OCI-LY1 (cell line): ENCODE results near the gene RNF144B.

Experiments
- H2AFZ ChIP-seq: fragments of 200-600 bp; sonication (generic), shearing (Covaris generic); 2 replicates; pipeline ENCODE4 v1.6.0; 2014; ENCODE audit warnings: antibody characterized with exemption, mild to moderate bottlenecking, low read length
- H3F3A ChIP-seq: fragments of 200-600 bp; sonication (generic), shearing (Covaris generic); 2 replicates; pipeline ENCODE4 v1.6.0; 2014; ENCODE audit warnings: mild to moderate bottlenecking, antibody characterized with exemption, low read length, moderate library complexity; ENCODE audit not compliant: insufficient read depth
- H3K27ac ChIP-seq: fragments of 200-600 bp; sonication (generic); 2 replicates; pipeline ENCODE4 v1.5.1; 2014; ENCODE audit warnings: low read length, mixed run types, mild to moderate bottlenecking, low read depth; ENCODE audit not compliant: poor library complexity, severe bottlenecking
- H3K27me3 ChIP-seq: fragments of 200-600 bp; sonication (generic); 2 replicates; pipeline ENCODE4 v1.6.0; 2014; ENCODE audit warnings: antibody characterized with exemption, mild to moderate bottlenecking, low read length, moderate library complexity; ENCODE audit not compliant: insufficient read depth
- H3K36me3 ChIP-seq: fragments of 200-600 bp; sonication (generic); 2 replicates; pipeline ENCODE4 v1.6.1; 2014; ENCODE audit warnings: mild to moderate bottlenecking, antibody characterized with exemption, low read length, moderate library complexity, mixed read lengths; ENCODE audit not compliant: insufficient read depth
- H3K4me1 ChIP-seq: fragments of 200-600 bp; sonication (generic); 2 replicates; pipeline ENCODE4 v1.5.1; 2014; ENCODE audit warnings: mild to moderate bottlenecking, low read length, moderate library complexity; ENCODE audit not compliant: insufficient read depth, severe bottlenecking
- H3K4me2 ChIP-seq: fragments of 200-600 bp; sonication (generic), shearing (Covaris generic); 2 replicates; pipeline ENCODE4 v1.6.1; 2014; ENCODE audit warnings: low read length
- H3K4me3 ChIP-seq: fragments of 200-600 bp; sonication (generic); 2 replicates; pipeline ENCODE4 v1.5.1; 2014; ENCODE audit warnings: low read length, low read depth, mild to moderate bottlenecking, mixed read lengths; ENCODE audit not compliant: poor library complexity, severe bottlenecking
- H3K79me2 ChIP-seq: fragments of 200-600 bp; shearing (Covaris generic); 2 replicates; pipeline ENCODE4 v1.6.1; 2016; ENCODE audit warnings: mixed run types, low read length, mixed read lengths; ENCODE audit not compliant: insufficient read depth
- H3K9ac ChIP-seq: fragments of 200-600 bp; sonication (generic), shearing (Covaris generic); 2 replicates; pipeline ENCODE4 v1.6.1; 2014; ENCODE audit warnings: mild to moderate bottlenecking, low read length, mixed read lengths
- H3K9me2 ChIP-seq: fragments of 200-600 bp; sonication (generic), shearing (Covaris generic); 2 replicates; pipeline ENCODE4 v1.6.1; 2014; ENCODE audit warnings: low read depth, mild to moderate bottlenecking, low read length, mixed read lengths
- H3K9me3 ChIP-seq: fragments of 200-600 bp; shearing (Covaris generic); 2 replicates; pipeline ENCODE4 v1.6.1; 2014; ENCODE audit warnings: low read length, mixed read lengths
- H4K20me1 ChIP-seq: fragments of 200-600 bp; sonication (generic), shearing (Covaris generic); 2 replicates; pipeline ENCODE4 v1.6.0; 2016; ENCODE audit warnings: mild to moderate bottlenecking, low read length; ENCODE audit not compliant: insufficient read depth
- EZH2 ChIP-seq: fragments of 200-600 bp; sonication (generic), shearing (Covaris generic); IDR thresholded peaks from 2 replicates; pipeline ENCODE4 v1.8.0; 2017; ENCODE audit warnings: borderline replicate concordance, mixed run types, mild to moderate bottlenecking, antibody characterized with exemption, low read length, moderate library complexity, mixed read lengths
- TF ChIP-seq, protein P1 (sequence below): fragments of 200-600 bp; sonication (generic), shearing (Covaris generic); IDR thresholded peaks from 2 replicates; pipeline ENCODE4 v1.5.1; 2017; ENCODE audit warnings: mild to moderate bottlenecking, antibody characterized with exemption, low read length, moderate library complexity, mixed read lengths

RNF144B gene

DNA sequence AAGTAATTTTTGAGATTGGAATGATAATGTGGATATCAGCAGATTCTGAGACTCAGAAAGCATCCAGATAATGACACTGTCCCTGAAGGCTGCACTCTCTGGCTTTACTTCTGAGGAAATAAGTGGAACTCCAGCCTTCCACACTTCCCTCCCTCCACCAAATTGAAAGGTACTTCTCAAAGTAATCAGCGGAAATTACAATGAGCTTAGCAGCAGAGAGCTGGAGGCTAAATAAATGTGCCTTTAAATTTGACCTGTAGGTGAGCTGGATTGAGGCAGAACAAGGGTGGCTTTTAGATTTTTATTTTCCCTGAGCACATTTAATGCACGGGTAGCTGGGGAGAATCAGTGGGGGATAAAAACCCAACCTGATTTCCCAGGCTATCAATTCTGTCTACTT lies 39.3 kb upstream of the RNF144B start:
- Histone ChIP-seq H2AFZ (no peak overlapping the region), H3K9me2 (no peaks in the 10 kb centered on the region), H3K4me2 (no peak overlapping the region), H4K20me1 (no peaks in the 10 kb centered on the region), H3K36me3 (no peaks in the 10 kb centered on the region), H3K4me3 (no peak overlapping the region), H3K27me3 (no peaks in the 10 kb centered on the region), H3K27ac (no peak overlapping the region), H3K9me3 (no peaks in the 10 kb centered on the region), H3K9ac (no peak overlapping the region), H3K4me1 (peaks cover 17% of the 10 kb centered on the region), H3F3A (no peaks in the 10 kb centered on the region), H3K79me2 (no peaks in the 10 kb centered on the region)
- no peak for TF ChIP-seq EZH2
- TF ChIP-seq, protein P1, sequence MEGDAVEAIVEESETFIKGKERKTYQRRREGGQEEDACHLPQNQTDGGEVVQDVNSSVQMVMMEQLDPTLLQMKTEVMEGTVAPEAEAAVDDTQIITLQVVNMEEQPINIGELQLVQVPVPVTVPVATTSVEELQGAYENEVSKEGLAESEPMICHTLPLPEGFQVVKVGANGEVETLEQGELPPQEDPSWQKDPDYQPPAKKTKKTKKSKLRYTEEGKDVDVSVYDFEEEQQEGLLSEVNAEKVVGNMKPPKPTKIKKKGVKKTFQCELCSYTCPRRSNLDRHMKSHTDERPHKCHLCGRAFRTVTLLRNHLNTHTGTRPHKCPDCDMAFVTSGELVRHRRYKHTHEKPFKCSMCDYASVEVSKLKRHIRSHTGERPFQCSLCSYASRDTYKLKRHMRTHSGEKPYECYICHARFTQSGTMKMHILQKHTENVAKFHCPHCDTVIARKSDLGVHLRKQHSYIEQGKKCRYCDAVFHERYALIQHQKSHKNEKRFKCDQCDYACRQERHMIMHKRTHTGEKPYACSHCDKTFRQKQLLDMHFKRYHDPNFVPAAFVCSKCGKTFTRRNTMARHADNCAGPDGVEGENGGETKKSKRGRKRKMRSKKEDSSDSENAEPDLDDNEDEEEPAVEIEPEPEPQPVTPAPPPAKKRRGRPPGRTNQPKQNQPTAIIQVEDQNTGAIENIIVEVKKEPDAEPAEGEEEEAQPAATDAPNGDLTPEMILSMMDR: no peak

DNA sequence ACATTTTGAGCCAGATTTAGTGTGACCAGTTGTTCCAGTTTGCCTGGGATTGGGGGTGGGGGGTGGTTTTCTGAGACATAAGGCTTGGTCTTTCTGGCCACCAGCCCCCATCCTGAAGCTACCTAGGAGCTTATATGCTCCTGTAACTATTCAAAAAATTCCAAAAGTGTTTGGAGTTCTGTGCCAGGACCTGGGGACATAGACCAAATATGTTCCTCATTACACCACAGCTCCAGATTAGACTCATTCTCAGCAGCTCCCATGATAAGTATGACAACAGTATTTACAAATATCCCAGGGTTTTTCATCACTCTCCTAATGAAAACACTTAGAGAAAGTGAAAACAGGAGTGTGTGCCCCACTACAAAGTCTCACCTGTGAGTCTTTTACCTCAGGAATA lies 37.8 kb upstream of the RNF144B start:
- Histone ChIP-seq H3K4me1 (peaks cover 9% of the 10 kb centered on the region), H3K27ac (no peak overlapping the region)
- TF ChIP-seq EZH2: no peak
- TF ChIP-seq, protein P1: no peak

DNA sequence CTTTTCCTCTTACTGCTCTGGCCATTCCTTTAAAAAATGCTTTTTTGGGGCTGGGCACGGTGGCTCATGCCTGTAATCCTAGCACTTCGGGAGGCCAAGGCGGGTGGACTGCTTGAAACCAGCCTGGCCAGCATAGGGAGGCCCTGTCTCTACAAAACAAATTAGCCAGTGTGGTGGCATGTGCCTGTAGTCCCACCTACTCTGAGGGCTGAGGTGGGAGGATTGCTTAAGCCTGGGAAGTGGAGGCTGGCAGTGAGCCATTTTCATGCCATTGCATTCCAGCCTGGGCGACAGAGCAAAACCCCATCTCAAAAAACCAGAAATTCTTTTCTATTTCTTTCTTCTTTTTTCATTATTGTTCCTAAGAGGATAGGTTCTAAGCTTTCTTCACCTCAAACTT lies 36.9 kb upstream of the RNF144B start:
- Histone ChIP-seq H3K27me3 (no peaks in the 10 kb centered on the region), H3K4me3 (no peak overlapping the region), H3K9ac (no peak overlapping the region), H3K9me3 (no peaks in the 10 kb centered on the region), H3K27ac (no peak overlapping the region), H3K79me2 (no peaks in the 10 kb centered on the region), H3F3A (no peaks in the 10 kb centered on the region), H2AFZ (no peak overlapping the region), H4K20me1 (no peaks in the 10 kb centered on the region), H3K9me2 (no peaks in the 10 kb centered on the region), H3K4me1 (peaks cover 9% of the 10 kb centered on the region), H3K4me2 (no peak overlapping the region), H3K36me3 (no peaks in the 10 kb centered on the region)
- TF ChIP-seq, protein P1: no peak
- TF ChIP-seq EZH2: no peak

More for the DNA sequence above, 37.8 kb upstream of the RNF144B start:
- Histone ChIP-seq H3F3A (no peaks in the 10 kb centered on the region), H3K9ac (no peak overlapping the region), H3K9me3 (no peaks in the 10 kb centered on the region), H3K9me2 (no peaks in the 10 kb centered on the region), H4K20me1 (no peaks in the 10 kb centered on the region), H3K27me3 (no peaks in the 10 kb centered on the region), H3K79me2 (no peaks in the 10 kb centered on the region), H3K4me3 (no peak overlapping the region), H3K4me2 (no peak overlapping the region), H3K36me3 (no peaks in the 10 kb centered on the region), H2AFZ (no peak overlapping the region)
